ENCODE data around the gene OSBPL10. TPM values are rescaled to one million over a fixed set of nuclear protein-coding genes. Genes with fewer than 3 reads are reported as not detected.
"Not testable (repeated sequence)": the region's sequence is repeated elsewhere in the genome, so short reads cannot be mapped to it uniquely, and the experiment has no call there.

OSBPL10 gene
- total and polyA plus RNA-seq, 2 donors (not counting 1 experiment from before 2014, with no cell fraction given) = 7.1 to 7.5 TPM

- Histone ChIP-seq H4K20me1 (ENCODE audit: control insufficient read depth, extremely low read depth, insufficient read depth, low read length) (no peaks in the 10 kb centered on the region), H3K4me3 (replicated peaks in 1 of 4; ENCODE audit: control extremely low read depth in 1 of 4, insufficient read depth in 1 of 4, low read depth in 3 of 4, low read length in 4 of 4) (no peak overlapping the region), H3K36me3 (ENCODE audit: control insufficient read depth, insufficient read depth, low read length) (no peaks in the 10 kb centered on the region), H2AFZ (ENCODE audit: low read length) (no peak overlapping the region), H3K79me2 (ENCODE audit: control insufficient read depth, insufficient read depth, low read length) (no peaks in the 10 kb centered on the region), H3K27ac (ENCODE audit: insufficient read depth, low read length) (no peak overlapping the region), H3K4me1 (ENCODE audit: control insufficient read depth, extremely low read depth, insufficient read depth, low read length) (no peaks in the 10 kb centered on the region), H3K9ac (ENCODE audit: insufficient read depth, low read length) (no peak overlapping the region), H3K4me2 (ENCODE audit: extremely low read depth, insufficient read depth, low read length) (no peak overlapping the region), H3K9me3 (ENCODE audit: control insufficient read depth, insufficient read depth, low read depth, low read length) (no peaks in the 10 kb centered on the region), H3K27me3 (ENCODE audit: control insufficient read depth, insufficient read depth, low read length) (peaks cover 2% of the 10 kb centered on the region)
- TF ChIP-seq EZH2 (IDR thresholded peaks at IDR 0.05; ENCODE audit: low read length, missing control alignments) (no peak), CTCF (conservative IDR thresholded peaks at IDR 0.05 in 1 of 2, IDR thresholded peaks at IDR 0.05 in 1 of 2; ENCODE audit: low read depth in 1 of 2, low read length in 2 of 2) (no peak)
- DNase-seq (ENCODE audit: low read depth in 2 of 2) = no peak
Measured at GRCh38 chr3:31993843-31994242, 12.8 kb upstream of the OSBPL10 start.

DNA sequence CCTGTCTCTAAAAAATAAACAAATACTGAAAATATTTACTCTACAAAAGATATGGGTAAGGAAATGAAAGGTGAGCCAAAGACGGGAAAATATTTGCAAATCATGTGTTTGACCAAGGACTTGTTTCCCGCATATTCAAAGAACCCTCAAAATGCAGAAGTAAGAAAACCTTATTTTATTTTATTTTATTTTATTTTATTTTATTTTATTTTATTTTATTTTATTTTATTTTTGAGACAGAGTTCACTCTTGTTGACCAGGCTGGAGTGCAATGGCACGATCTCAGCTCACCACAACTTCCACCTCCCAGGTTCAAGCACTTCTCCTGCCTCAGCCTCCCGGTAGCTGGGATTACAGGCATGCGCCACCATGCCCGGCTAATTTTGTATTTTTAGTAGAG lies 11.9 kb upstream of the OSBPL10 start:
- DNase-seq (ENCODE audit: low read depth in 2 of 2); H3K4me2 ChIP-seq (ENCODE audit: extremely low read depth, insufficient read depth, low read length); H3K4me1 ChIP-seq (ENCODE audit: control insufficient read depth, extremely low read depth, insufficient read depth, low read length); H3K27ac ChIP-seq (ENCODE audit: insufficient read depth, low read length); H3K36me3 ChIP-seq (ENCODE audit: control insufficient read depth, insufficient read depth, low read length); H3K4me3 ChIP-seq (replicated peaks in 1 of 4; ENCODE audit: control extremely low read depth in 1 of 4, insufficient read depth in 1 of 4, low read depth in 3 of 4, low read length in 4 of 4); H3K9ac ChIP-seq (ENCODE audit: insufficient read depth, low read length); H4K20me1 ChIP-seq (ENCODE audit: control insufficient read depth, extremely low read depth, insufficient read depth, low read length); H3K9me3 ChIP-seq (ENCODE audit: control insufficient read depth, insufficient read depth, low read depth, low read length); H3K79me2 ChIP-seq (ENCODE audit: control insufficient read depth, insufficient read depth, low read length); H2AFZ ChIP-seq (ENCODE audit: low read length); H3K27me3 ChIP-seq (ENCODE audit: control insufficient read depth, insufficient read depth, low read length): not testable (repeated sequence)

DNA sequence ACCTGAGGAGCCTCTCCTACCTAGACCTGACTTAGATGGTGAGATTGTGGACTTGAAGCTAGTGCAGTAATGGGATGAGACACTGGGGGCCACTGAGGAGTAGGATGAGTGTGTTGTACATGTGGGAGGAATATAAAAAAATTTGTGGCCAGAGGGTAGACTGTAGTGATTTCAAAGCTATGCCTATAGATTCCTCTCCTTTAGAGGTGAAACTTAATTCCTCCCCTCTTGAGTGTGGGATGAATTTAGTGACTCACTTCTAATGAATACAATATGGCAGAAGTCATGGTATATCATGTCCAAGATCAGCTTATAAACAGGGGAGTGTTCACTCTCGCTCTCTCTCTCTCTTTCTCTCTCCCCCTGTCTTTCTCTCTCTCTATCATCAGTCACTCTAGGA lies 7.2 kb upstream of the OSBPL10 start:
- Histone ChIP-seq H3K27ac (ENCODE audit: insufficient read depth, low read length) (no peak overlapping the region), H3K36me3 (ENCODE audit: control insufficient read depth, insufficient read depth, low read length) (no peaks in the 10 kb centered on the region), H3K27me3 (ENCODE audit: control insufficient read depth, insufficient read depth, low read length) (no peaks in the 10 kb centered on the region), H3K4me1 (ENCODE audit: control insufficient read depth, extremely low read depth, insufficient read depth, low read length) (no peaks in the 10 kb centered on the region), H4K20me1 (ENCODE audit: control insufficient read depth, extremely low read depth, insufficient read depth, low read length) (no peaks in the 10 kb centered on the region), H3K9me3 (ENCODE audit: control insufficient read depth, insufficient read depth, low read depth, low read length) (no peaks in the 10 kb centered on the region), H2AFZ (ENCODE audit: low read length) (no peak overlapping the region), H3K4me3 (replicated peaks in 1 of 4; ENCODE audit: control extremely low read depth in 1 of 4, insufficient read depth in 1 of 4, low read depth in 3 of 4, low read length in 4 of 4) (no peak overlapping the region), H3K4me2 (ENCODE audit: extremely low read depth, insufficient read depth, low read length) (no peak overlapping the region), H3K79me2 (ENCODE audit: control insufficient read depth, insufficient read depth, low read length) (no peaks in the 10 kb centered on the region), H3K9ac (ENCODE audit: insufficient read depth, low read length) (no peak overlapping the region)
- no peak for TF ChIP-seq CTCF (conservative IDR thresholded peaks at IDR 0.05 in 1 of 2, IDR thresholded peaks at IDR 0.05 in 1 of 2; ENCODE audit: low read depth in 1 of 2, low read length in 2 of 2)
- peak in 1 of 2 donors; percentile 31 for DNase-seq (ENCODE audit: low read depth in 2 of 2)

All from fibroblast of lung (primary cell).